GM13977 (cell line): ENCODE data around the gene ELOVL5.

ENCODE experiments used
- DNase-seq: peaks from one replicate; pipeline ENCODE4 v3.0.0; 2012; ENCODE audit warnings: low spot score
- in situ Hi-C: fragments of 300-500 bp; cut with MboI; formaldehyde crosslinking; loops from one replicate; pipeline ENCODE4 v1.12.0; 2022; ENCODE audit warnings: low sequenced_read_pairs, low pct_unique_long_range_greater_than_20kb, mixed read lengths, inconsistent platforms; ENCODE audit not compliant: unreplicated experiment
- TF ChIP-seq, protein P1 (sequence below): IDR thresholded peaks from 2 replicates; pipeline ENCODE4 v1.5.1; 2012; ENCODE audit warnings: mild to moderate bottlenecking, control low read depth; ENCODE audit not compliant: insufficient read depth; ENCODE audit errors: extremely low read depth, missing control alignments

The ELOVL5 gene

DNA sequence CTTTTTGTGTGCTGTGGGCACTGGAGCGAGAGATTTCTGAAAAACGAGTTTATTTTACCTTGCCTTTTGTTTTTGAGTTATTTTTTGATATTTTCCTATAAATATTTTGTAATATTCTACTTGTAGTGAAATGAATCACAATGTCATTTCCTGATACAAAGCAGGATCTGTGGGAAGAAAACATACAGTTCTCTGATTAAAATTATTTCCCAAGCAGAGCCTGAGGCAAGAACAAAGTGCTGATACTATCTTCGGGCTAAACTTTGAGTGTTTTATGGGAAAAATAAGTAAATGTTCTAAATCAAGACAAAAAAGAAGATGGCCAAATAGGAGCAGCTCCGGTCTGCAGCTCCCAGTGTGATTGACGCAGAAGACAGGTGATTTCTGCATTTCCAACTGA, 33.7 kb upstream of the ELOVL5 start:
- in situ Hi-C loops = no loop called here
- TF ChIP-seq, protein P1, sequence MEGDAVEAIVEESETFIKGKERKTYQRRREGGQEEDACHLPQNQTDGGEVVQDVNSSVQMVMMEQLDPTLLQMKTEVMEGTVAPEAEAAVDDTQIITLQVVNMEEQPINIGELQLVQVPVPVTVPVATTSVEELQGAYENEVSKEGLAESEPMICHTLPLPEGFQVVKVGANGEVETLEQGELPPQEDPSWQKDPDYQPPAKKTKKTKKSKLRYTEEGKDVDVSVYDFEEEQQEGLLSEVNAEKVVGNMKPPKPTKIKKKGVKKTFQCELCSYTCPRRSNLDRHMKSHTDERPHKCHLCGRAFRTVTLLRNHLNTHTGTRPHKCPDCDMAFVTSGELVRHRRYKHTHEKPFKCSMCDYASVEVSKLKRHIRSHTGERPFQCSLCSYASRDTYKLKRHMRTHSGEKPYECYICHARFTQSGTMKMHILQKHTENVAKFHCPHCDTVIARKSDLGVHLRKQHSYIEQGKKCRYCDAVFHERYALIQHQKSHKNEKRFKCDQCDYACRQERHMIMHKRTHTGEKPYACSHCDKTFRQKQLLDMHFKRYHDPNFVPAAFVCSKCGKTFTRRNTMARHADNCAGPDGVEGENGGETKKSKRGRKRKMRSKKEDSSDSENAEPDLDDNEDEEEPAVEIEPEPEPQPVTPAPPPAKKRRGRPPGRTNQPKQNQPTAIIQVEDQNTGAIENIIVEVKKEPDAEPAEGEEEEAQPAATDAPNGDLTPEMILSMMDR = no peak
- no peak for DNase-seq

DNA sequence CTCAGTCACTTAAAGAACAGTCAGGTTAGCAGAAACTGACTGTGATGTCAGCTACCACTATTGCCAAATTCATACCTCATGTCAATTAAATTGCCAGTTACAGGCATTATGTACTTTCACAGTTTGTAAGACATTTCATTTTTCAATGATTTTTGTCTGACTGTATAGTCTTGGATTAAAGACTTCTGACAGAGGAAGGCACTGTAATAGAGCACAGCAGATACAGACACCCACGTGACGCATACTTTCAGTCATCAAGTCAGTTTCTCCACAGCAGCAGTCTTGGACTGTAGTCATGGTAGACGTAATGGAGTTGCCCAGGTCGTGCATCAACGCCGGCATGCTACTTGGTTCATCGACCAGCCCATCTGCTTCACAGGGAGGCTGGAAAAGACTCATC, 29.5 kb upstream of the ELOVL5 start:
- no peak for DNase-seq
- in situ Hi-C loops = no loop called here
- TF ChIP-seq, protein P1 = no peak

DNA sequence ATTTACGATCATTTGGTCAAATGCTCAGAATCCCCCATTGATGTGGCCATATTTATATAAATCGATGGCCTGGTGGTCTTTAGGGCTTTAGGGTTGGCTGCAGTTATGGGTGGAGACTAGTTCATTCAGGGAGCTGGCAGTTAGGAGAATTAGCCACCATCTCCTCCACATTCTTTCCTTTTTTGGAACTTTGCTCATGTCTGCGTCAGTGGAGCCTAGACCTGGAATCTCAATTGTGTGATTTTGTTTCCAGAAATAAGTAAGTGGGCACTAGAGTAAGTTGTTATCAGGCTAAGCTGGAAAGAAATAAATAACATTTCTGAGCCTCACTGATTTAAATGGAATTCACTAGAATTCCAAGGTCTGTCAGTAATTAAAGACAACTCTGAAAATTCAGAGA, 29.0 kb upstream of the ELOVL5 start:
- in situ Hi-C loops = no loop called here
- no peak for DNase-seq

DNA sequence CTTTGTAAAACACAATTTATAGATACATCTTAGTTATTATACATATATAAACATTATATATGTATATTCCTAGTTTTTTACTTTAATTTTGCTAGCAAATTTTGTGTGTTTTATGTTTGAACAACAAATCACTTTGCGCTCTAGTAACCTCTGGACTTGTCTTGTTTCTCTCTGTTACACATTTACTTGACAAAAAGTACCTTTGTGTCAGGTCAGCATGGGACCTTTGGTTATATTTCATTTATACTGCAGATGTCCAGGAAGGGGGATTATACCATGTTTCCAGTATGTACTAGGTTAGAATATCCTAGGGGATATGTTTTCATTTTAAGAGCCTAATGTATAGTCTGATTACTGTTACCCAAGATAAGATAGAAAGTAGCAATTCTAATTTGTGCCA, 28.5 kb upstream of the ELOVL5 start:
- in situ Hi-C loops = no loop called here
- DNase-seq = no peak
- TF ChIP-seq, protein P1 = no peak

More for the DNA sequence above, 29.0 kb upstream of the ELOVL5 start:
- TF ChIP-seq, protein P1 = no peak

DNA sequence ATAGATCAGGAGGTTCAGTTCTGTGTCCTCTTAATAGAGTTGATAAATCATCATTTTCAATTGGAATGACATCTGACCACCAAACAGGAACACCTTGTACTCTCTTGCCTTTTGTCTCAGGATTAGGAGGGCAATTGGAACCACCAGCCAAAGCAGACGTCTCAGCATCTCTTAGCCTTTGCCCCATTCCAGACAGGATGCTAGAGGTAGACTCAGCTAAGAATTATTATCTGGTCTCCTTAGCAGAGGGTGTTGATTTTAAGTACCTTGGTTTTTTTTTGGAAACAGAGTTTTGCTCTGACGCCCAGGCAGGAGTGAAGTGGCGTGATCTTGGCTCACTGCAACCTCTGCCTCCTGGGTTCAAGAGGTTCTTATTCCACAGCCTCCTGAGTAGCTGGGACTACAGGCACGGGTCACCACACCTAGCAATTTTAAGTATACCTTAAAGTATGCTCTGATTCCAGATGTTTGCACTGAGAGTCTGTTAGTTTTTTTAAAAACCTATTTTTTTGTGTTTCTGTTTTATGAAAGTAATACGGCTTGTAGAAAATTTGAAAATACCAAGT, 28.0 kb upstream of the ELOVL5 start:
- DNase-seq = no peak
- in situ Hi-C loops = no loop called here
- TF ChIP-seq, protein P1 = no peak

DNA sequence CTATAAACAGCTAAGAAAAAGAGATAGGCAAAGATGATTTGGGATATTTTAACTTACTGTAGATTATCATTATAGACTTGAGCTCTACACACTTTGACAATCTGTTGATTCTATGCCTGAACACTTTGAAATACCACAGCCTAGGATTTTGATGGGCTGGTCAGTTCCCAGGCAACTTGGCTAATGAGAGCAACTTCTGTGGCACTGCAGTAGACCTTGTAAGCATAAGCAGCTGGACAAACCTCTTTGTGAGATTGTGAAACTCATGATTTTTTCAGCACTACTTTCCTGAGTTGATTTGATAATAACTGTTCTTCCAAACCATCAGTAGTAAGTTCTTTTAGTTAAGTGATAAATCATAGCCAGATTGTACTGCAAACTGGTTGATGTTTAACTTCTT, 27.1 kb upstream of the ELOVL5 start:
- TF ChIP-seq, protein P1 = no peak
- in situ Hi-C loops = no loop called here
- DNase-seq = no peak

DNA sequence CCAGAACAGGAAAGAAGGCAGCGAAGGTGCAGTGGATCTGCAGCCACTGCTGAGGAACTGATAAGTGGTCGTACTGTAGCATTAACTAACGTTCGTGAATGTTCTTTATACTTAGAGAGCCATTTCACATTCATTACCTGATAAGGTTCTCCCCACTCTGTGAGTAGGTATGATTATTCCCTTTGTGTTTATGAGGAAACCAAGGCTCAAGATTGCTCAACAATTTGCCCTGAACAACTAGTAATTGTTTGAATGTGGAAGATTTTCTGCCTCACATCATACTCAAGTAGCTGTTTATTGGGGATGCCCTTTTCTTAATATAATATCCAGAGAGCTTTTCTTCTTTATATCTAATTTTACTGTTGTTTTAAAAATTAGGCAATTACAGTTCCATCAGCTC, 24.9 kb upstream of the ELOVL5 start:
- in situ Hi-C loops = no loop called here
- TF ChIP-seq, protein P1 = no peak

More for the DNA sequence above, 24.9 kb upstream of the ELOVL5 start:
- no peak for DNase-seq
